K562 (cell line): ENCODE measurements around the gene TMSB15B. TPM values are rescaled to one million over a fixed set of nuclear protein-coding genes. Genes with fewer than 3 reads are reported as not detected.
"Not testable (repeated sequence)": the region's sequence is repeated elsewhere in the genome, so short reads cannot be mapped to it uniquely, and the experiment has no call there.

ENCODE experiments used
- ATAC-seq: fragments of 200-7000 bp; cut with Tn5 transposase; 3 replicates; pipeline ENCODE4 v1.9.1; 2020; ENCODE audit warnings: moderate library complexity
- BruUV-seq: library from RNA; stranded (reverse); fragments of 400-500 nt; replicated peaks from 2 replicates; lab custom pipeline; 2021; lab: Mats Ljungman, UMichigan
- CTCF ChIA-PET: fragments of 300-600 bp; formaldehyde crosslinking; extraction: SDS; loops from one replicate; lab custom pipeline; 2021; ENCODE audit warnings: low intra/inter-chr PET ratio; lab: Yijun Ruan, JAX
- POLR2A ChIA-PET: fragments of 300-600, 350-650 bp; sonication (Branson Sonifier 250); formaldehyde crosslinking; extraction: SDS; loops from one replicate; lab custom pipeline; 2021; ENCODE audit warnings: antibody characterized with exemption, inconsistent platforms; lab: Yijun Ruan, JAX
- DNase-seq, 4 experiments: peaks; one replicate each; pipeline versions ENCODE4 v3.0.0 to v3.0.0-alpha.2; 2011 to 2018; ENCODE audit warnings: low spot score in 3 of 4, mixed read lengths in 3 of 4; ENCODE audit errors: extremely low read depth in 1 of 4
- FAIRE-seq: peaks from 2 replicates; lab custom pipeline; 2011; peaks lifted over from hg19 to GRCh38; lab: Jason Lieb, UNC
- H2AFZ ChIP-seq: 2 replicates; pipeline ENCODE4 v1.6.0; 2011; ENCODE audit warnings: low read depth, low read length, control low read depth, inconsistent platforms
- H3K27ac ChIP-seq: fragments of 200-600 bp; 3 replicates; pipeline ENCODE4 v1.8.0; 2011; ENCODE audit warnings: low read depth, mild to moderate bottlenecking, control low read depth, inconsistent platforms, low read length, moderate library complexity, mixed read lengths; ENCODE audit errors: extremely low read depth
- H3K27me3 ChIP-seq, 2 experiments: fragments of 300-600 bp in 1 of 2; 2 replicates in 1 of 2; 3 replicates in 1 of 2; pipeline versions ENCODE4 v1.6.0 to v1.8.0; 2011; ENCODE audit warnings: inconsistent platforms in 2 of 2, low read length in 2 of 2, mild to moderate bottlenecking in 1 of 2, mixed read lengths in 1 of 2, moderate library complexity in 1 of 2; ENCODE audit not compliant: control insufficient read depth in 2 of 2, insufficient read depth in 2 of 2
- H3K36me3 ChIP-seq: fragments of 300-600 bp; 3 replicates; pipeline ENCODE4 v1.8.0; 2011; ENCODE audit warnings: mild to moderate bottlenecking, low read length, inconsistent platforms; ENCODE audit not compliant: control insufficient read depth, insufficient read depth
- H3K4me1 ChIP-seq, 2 experiments: fragments of 200-600 bp in 1 of 2; replicated peaks in 1 of 2; 2 replicates in 1 of 2; 3 replicates in 1 of 2; pipeline versions ENCODE4 v1.5.1 to v1.8.0; 2011; ENCODE audit warnings: inconsistent platforms in 2 of 2, low read length in 2 of 2, mild to moderate bottlenecking in 1 of 2, mixed read lengths in 1 of 2, moderate library complexity in 1 of 2; ENCODE audit not compliant: control insufficient read depth in 2 of 2, insufficient read depth in 2 of 2
- H3K4me2 ChIP-seq: 2 replicates; pipeline ENCODE4 v1.6.1; 2011; ENCODE audit warnings: low read length, control low read depth, inconsistent platforms, mixed read lengths; ENCODE audit not compliant: insufficient read depth
- H3K4me3 ChIP-seq: fragments of 200-600 bp; sonication (generic), shearing (Covaris generic); 2 replicates; pipeline ENCODE4 v1.5.1; 2016; ENCODE audit warnings: control low read depth, inconsistent platforms
- H3K79me2 ChIP-seq: fragments of 200-600 bp; 3 replicates; pipeline ENCODE4 v1.8.0; 2011; ENCODE audit warnings: low read length, inconsistent platforms; ENCODE audit not compliant: control insufficient read depth, insufficient read depth
- H3K9ac ChIP-seq, 2 experiments: 2 replicates each; pipeline versions ENCODE4 v1.6.0 to v1.6.1; 2011; ENCODE audit warnings: low read depth in 2 of 2, low read length in 2 of 2, control low read depth in 1 of 2, inconsistent platforms in 1 of 2, mild to moderate bottlenecking in 1 of 2, mixed read lengths in 1 of 2; ENCODE audit not compliant: insufficient read depth in 1 of 2
- H3K9me1 ChIP-seq: one replicate; pipeline ENCODE4 v1.6.0; 2011; ENCODE audit warnings: inconsistent platforms, mild to moderate bottlenecking, low read length, moderate library complexity; ENCODE audit not compliant: control insufficient read depth, insufficient read depth
- H3K9me3 ChIP-seq: replicated peaks from 2 replicates; pipeline ENCODE4 v1.5.1; 2011; ENCODE audit warnings: low read depth, low read length, inconsistent platforms; ENCODE audit not compliant: control insufficient read depth, insufficient read depth
- H4K20me1 ChIP-seq: replicated peaks from 2 replicates; pipeline ENCODE4 v1.6.1; 2011; ENCODE audit warnings: low read length, inconsistent platforms, mixed read lengths; ENCODE audit not compliant: control insufficient read depth, insufficient read depth
- FOXJ2 ChIP-seq: fragments of 200-800 bp; sonication (Bioruptor generic); IDR thresholded peaks from 2 replicates; pipeline ENCODE4 v1.6.1; 2016; ENCODE audit warnings: missing genetic modification characterization, missing compliant biosample characterization
- GATAD2B ChIP-seq: fragments of 450-650 bp; IDR thresholded peaks from 2 replicates; pipeline ENCODE4 v1.6.1; 2017; ENCODE audit warnings: mild to moderate bottlenecking, borderline replicate concordance
- NBN ChIP-seq: fragments of 450-650 bp; IDR thresholded peaks from 2 replicates; pipeline ENCODE4 v1.6.1; 2016; ENCODE audit warnings: low read depth, mild to moderate bottlenecking
- WGBS: fragments of 100-300 bp; shearing (Covaris generic); methylation state at CpG from one replicate; pipeline ENCODE4 v1.1.6; 2016; ENCODE audit warnings: low coverage, mixed read lengths; ENCODE audit not compliant: insufficient coverage; ENCODE audit errors: missing lambda C conversion rate; 5-methylcytosine and 5-hydroxymethylcytosine counted together
- in situ Hi-C: fragments of 300-500 bp; cut with MboI; formaldehyde crosslinking; loops from 4 replicates; pipeline ENCODE4 v1.15.0; 2018; ENCODE audit warnings: inconsistent platforms, mixed read lengths
- intact Hi-C: fragments of 100-400 bp; cut with micrococcal nuclease; formaldehyde crosslinking; loops from 2 replicates; pipeline ENCODE4 v1.14.2; 2022
- polyA plus RNA-seq, 8 experiments: library from polyadenylated mRNA; depleted of rRNA in 4 of 8; stranded (reverse) in 5 of 8; unstranded in 3 of 8; fragments of >200 nt; fragmentation: Nextera tagmentation in 2 of 8; fragmentation: Illumina TruSeq in 1 of 8; extraction: Ambion mirVana in 2 of 8; extraction: Trizol in 1 of 8; gene quantifications; 2 replicates each; pipeline versions ENCODE4 v1.2.1 to v1.2.3, GENCODE V29; 2011 to 2014; ENCODE audit warnings: inconsistent platforms in 1 of 8, missing spikeins in 1 of 8
- total RNA-seq, 7 experiments: library from RNA; depleted of rRNA in 6 of 7; stranded (reverse); fragments of >200 nt in 6 of 7; fragmentation: Illumina TruSeq in 2 of 7; extraction: Trizol in 2 of 7; gene quantifications; 2 replicates each; pipeline versions ENCODE4 v1.2.1 to v1.2.3, GENCODE V29; 2011 to 2021; ENCODE audit warnings: low replicate concordance in 1 of 7

The TMSB15B gene
- total and polyA plus RNA-seq, 9 of the 15 experiments (the other 6 are each of a cell fraction or from before 2014, with no cell fraction given): 0.05 to 0.77 (median 0.32) TPM; not detected in 4

GRCh38 chrX:103918571-103919269, 43.7 kb upstream of the TMSB15B start:
- Histone ChIP-seq H3K36me3 (no peaks in the 10 kb centered on the region), H3K27ac (no peak overlapping the region), H3K4me3 (no peak overlapping the region), H3K9me3 (no peaks in the 10 kb centered on the region)
- no peak for FAIRE-seq
- no TSS peak for BruUV-seq
- TF ChIP-seq NBN: no peak
- TF ChIP-seq GATAD2B: no peak
- TF ChIP-seq, all 486 proteins: peak for 0
- peaks cover under 1 to 11% of the 10 kb centered on the region in 2 experiments; a peak in 3 of 5 replicates for H3K27me3 ChIP-seq
- intact Hi-C loops (loop anchor here (5.0 kb wide), 1 partner anchor 51 kb away; no protein-coding TSS in a partner anchor), in situ Hi-C loops (no loop called here)
- H3K4me1 ChIP-seq: peaks cover 0 to 7% of the 10 kb centered on the region in 2 experiments; a peak in 2 of 5 replicates
- H3K9me1 ChIP-seq: no peaks in the 10 kb centered on the region
- H3K79me2 ChIP-seq: no peaks in the 10 kb centered on the region
- no peaks in the 10 kb centered on the region for H4K20me1 ChIP-seq
- 8% methylated on average over 21 of the region's 64 CpGs for WGBS
- ChIA-PET CTCF (no interaction called here), POLR2A (interaction anchor here (0.9 kb wide), 1 partner anchor 10 kb away, joined by 3 read pairs; no protein-coding TSS in a partner anchor)
- DNase-seq (peak in 1 of 4 experiments; percentile 6), ATAC-seq (peak; percentile 52)
- H3K4me2 ChIP-seq: no peak overlapping the region
- H3K9ac ChIP-seq: no peak overlapping the region
- H2AFZ ChIP-seq: no peak overlapping the region

GRCh38 chrX:103919270-103919637, 43.2 kb upstream of the TMSB15B start:
- Histone ChIP-seq H4K20me1 (no peaks in the 10 kb centered on the region), H3K9me1 (no peaks in the 10 kb centered on the region), H3K27ac (no peak overlapping the region), H2AFZ (no peak overlapping the region), H3K4me2 (no peak overlapping the region), H3K4me3 (no peak overlapping the region), H3K27me3 (peaks cover 0 to 11% of the 10 kb centered on the region in 2 experiments; a peak in 2 of 5 replicates), H3K9me3 (no peaks in the 10 kb centered on the region), H3K4me1 (peaks cover 0 to 7% of the 10 kb centered on the region in 2 experiments; a peak in 2 of 5 replicates), H3K36me3 (no peaks in the 10 kb centered on the region), H3K9ac (no peak overlapping the region), H3K79me2 (no peaks in the 10 kb centered on the region)
- BruUV-seq: no TSS peak
- intact Hi-C loops (loop anchor here (5.0 kb wide), 1 partner anchor 52 kb away; no protein-coding TSS in a partner anchor), in situ Hi-C loops (no loop called here)
- CTCF ChIA-PET: no interaction called here
- WGBS: 6% methylated on average over 3 of the region's 10 CpGs
- peak; percentile 70 for ATAC-seq
- no peak for FAIRE-seq
- no peak for TF ChIP-seq FOXJ2
- POLR2A ChIA-PET: interaction anchor here (0.9 kb wide), 1 partner anchor 10 kb away, joined by 3 read pairs; no protein-coding TSS in a partner anchor
- no peak for DNase-seq

- POLR2A ChIA-PET, in situ Hi-C loops, H3K9me1 ChIP-seq, H2AFZ ChIP-seq, H3K27ac ChIP-seq, ATAC-seq, DNase-seq, CTCF ChIA-PET, H3K4me1 ChIP-seq, H4K20me1 ChIP-seq, BruUV-seq, H3K79me2 ChIP-seq, H3K9ac ChIP-seq, H3K4me3 ChIP-seq, H3K36me3 ChIP-seq, H3K4me2 ChIP-seq, intact Hi-C loops, H3K9me3 ChIP-seq: not testable (repeated sequence)
- H3K27me3 ChIP-seq: peaks cover 0 to 11% of the 10 kb centered on the region in 2 experiments; a peak in 2 of 5 replicates
- 0% methylated on average over 3 of the region's 3 CpGs for WGBS
- peak; percentile 26 for FAIRE-seq
Observed at GRCh38 chrX:103920515-103920914, 41.9 kb upstream of the TMSB15B start.
